Lower leg skin (tissue), 3 donors: Measurements from ENCODE around the gene MMEL1.

Experiments used
- POLR2A ChIP-seq, 2 donors: fragments of 450-650 bp; IDR thresholded peaks; one replicate each; pipeline ENCODE4 v1.6.1; 2016 to 2017; ENCODE audit warnings: antibody characterized with exemption in 2 of 2, mild to moderate bottlenecking in 1 of 2, moderate library complexity in 1 of 2
- TF ChIP-seq, protein P1 (sequence below), 3 donors: fragments of 450-650 bp; IDR thresholded peaks; one replicate each; pipeline ENCODE4 v1.5.1; 2016; ENCODE audit warnings: antibody characterized with exemption in 3 of 3, mild to moderate bottlenecking in 3 of 3, moderate library complexity in 2 of 3

DNA sequence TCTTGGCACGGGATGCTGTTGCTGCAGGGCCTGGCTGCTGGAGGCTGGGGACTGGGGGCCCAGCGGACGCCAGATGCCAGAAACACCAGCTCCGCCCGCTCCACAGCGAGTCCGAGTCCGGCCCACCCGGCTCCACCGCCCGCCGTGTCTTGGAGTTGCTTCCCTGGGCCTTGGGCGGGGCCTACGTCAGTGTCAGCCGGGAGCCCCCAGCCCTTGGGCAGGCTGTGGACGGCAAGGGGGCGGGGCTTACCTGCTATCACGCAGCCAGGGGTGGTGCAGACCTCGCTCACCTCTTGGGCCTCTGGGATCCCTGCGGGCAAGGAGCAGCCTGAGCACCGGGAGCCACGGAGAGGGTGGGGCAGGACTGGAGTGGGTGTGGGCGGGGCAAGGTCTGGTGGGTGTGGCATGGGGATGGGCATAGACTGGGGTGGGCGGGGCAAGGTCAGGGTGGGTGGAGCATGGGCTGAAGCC is 21.8 kb downstream of the MMEL1 start:
- TF ChIP-seq, protein P1, sequence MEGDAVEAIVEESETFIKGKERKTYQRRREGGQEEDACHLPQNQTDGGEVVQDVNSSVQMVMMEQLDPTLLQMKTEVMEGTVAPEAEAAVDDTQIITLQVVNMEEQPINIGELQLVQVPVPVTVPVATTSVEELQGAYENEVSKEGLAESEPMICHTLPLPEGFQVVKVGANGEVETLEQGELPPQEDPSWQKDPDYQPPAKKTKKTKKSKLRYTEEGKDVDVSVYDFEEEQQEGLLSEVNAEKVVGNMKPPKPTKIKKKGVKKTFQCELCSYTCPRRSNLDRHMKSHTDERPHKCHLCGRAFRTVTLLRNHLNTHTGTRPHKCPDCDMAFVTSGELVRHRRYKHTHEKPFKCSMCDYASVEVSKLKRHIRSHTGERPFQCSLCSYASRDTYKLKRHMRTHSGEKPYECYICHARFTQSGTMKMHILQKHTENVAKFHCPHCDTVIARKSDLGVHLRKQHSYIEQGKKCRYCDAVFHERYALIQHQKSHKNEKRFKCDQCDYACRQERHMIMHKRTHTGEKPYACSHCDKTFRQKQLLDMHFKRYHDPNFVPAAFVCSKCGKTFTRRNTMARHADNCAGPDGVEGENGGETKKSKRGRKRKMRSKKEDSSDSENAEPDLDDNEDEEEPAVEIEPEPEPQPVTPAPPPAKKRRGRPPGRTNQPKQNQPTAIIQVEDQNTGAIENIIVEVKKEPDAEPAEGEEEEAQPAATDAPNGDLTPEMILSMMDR (IDR thresholded peaks at IDR 0.05): no peak
- no peak for TF ChIP-seq POLR2A (IDR thresholded peaks at IDR 0.05)
